Hepatocyte (in vitro differentiated cells): ENCODE results near the gene APC2. TPM values are rescaled to one million over a fixed set of nuclear protein-coding genes. Genes with fewer than 3 reads are reported as not detected.
"Not testable (repeated sequence)": the region's sequence is repeated elsewhere in the genome, so short reads cannot be mapped to it uniquely, and the experiment has no call there.

Source experiments
- DNase-seq: peaks from one replicate; pipeline ENCODE4 v3.0.0-alpha.2; 2016; ENCODE audit warnings: low spot score
- H2AFZ ChIP-seq: fragments of 200-600 bp; sonication (generic); 2 replicates; pipeline ENCODE4 v1.6.0; 2016; ENCODE audit warnings: antibody characterized with exemption, mild to moderate bottlenecking
- H3K27ac ChIP-seq: fragments of 200-600 bp; sonication (generic); 2 replicates; pipeline ENCODE4 v1.5.1; 2016; ENCODE audit warnings: mild to moderate bottlenecking
- H3K27me3 ChIP-seq: fragments of 200-600 bp; sonication (generic); 2 replicates; pipeline ENCODE4 v1.6.1; 2016
- H3K36me3 ChIP-seq: fragments of 200-600 bp; sonication (generic); replicated peaks from 2 replicates; pipeline ENCODE4 v1.5.1; 2016; ENCODE audit warnings: low read depth; ENCODE audit not compliant: insufficient read depth
- H3K4me1 ChIP-seq: fragments of 200-600 bp; sonication (generic); 2 replicates; pipeline ENCODE4 v1.5.1; 2016; ENCODE audit warnings: mild to moderate bottlenecking, moderate library complexity; ENCODE audit not compliant: insufficient read depth
- H3K4me2 ChIP-seq: fragments of 200-600 bp; sonication (generic); 2 replicates; pipeline ENCODE4 v1.6.0; 2016
- H3K4me3 ChIP-seq: fragments of 200-600 bp; sonication (generic); 2 replicates; pipeline ENCODE4 v1.5.1; 2016; ENCODE audit warnings: mild to moderate bottlenecking
- H3K79me2 ChIP-seq: fragments of 200-600 bp; sonication (generic); 2 replicates; pipeline ENCODE4 v1.6.0; 2017; ENCODE audit warnings: mild to moderate bottlenecking
- H3K9me2 ChIP-seq: fragments of 200-600 bp; sonication (generic); replicated peaks from 2 replicates; pipeline ENCODE4 v1.6.0; 2017; ENCODE audit warnings: mild to moderate bottlenecking; ENCODE audit not compliant: insufficient read depth
- H3K9me3 ChIP-seq: fragments of 200-600 bp; sonication (generic); 2 replicates; pipeline ENCODE4 v1.5.1; 2016; ENCODE audit warnings: low read depth, mild to moderate bottlenecking
- H4K20me1 ChIP-seq: fragments of 200-600 bp; sonication (generic); 2 replicates; pipeline ENCODE4 v1.6.0; 2016; ENCODE audit warnings: mild to moderate bottlenecking; ENCODE audit not compliant: insufficient read depth, poor library complexity, severe bottlenecking
- CTCF ChIP-seq: fragments of 200-600 bp; sonication (generic); IDR thresholded peaks from 2 replicates; pipeline ENCODE4 v1.5.1; 2016; ENCODE audit warnings: antibody characterized with exemption, mild to moderate bottlenecking; ENCODE audit not compliant: poor library complexity
- EZH2 ChIP-seq: fragments of 200-600 bp; sonication (generic); IDR thresholded peaks from 2 replicates; pipeline ENCODE4 v1.6.1; 2016; ENCODE audit warnings: antibody characterized with exemption, mild to moderate bottlenecking, borderline replicate concordance
- EZH2phosphoT487 ChIP-seq: fragments of 200-600 bp; sonication (generic); IDR thresholded peaks from one replicate; pipeline ENCODE4 v1.6.1; 2018; ENCODE audit warnings: antibody characterized with exemption, mild to moderate bottlenecking, low read depth, moderate library complexity; ENCODE audit not compliant: unreplicated experiment, severe bottlenecking
- WGBS: methylation state at CpG from one replicate; pipeline ENCODE4 v1.1.6; 2016; ENCODE audit warnings: low lambda C conversion rate; ENCODE audit errors: missing lambda C conversion rate; 5-methylcytosine and 5-hydroxymethylcytosine counted together
- polyA plus RNA-seq: library from polyadenylated mRNA; unstranded; fragments of >200 nt; fragmentation: Nextera tagmentation; extraction: Ambion mirVana; gene quantifications from 2 replicates; pipeline ENCODE4 v1.2.1, GENCODE V29; 2016
- total RNA-seq: library from RNA; depleted of rRNA; stranded (reverse); fragments of >200 nt; gene quantifications from 2 replicates; pipeline ENCODE4 v1.2.3, GENCODE V29; 2014

Gene APC2
- total and polyA plus RNA-seq, 2 experiments from 2014 or later, result 0.36 to 1.2 TPM

- Histone ChIP-seq H3K27me3 (peaks cover 28% of the 10 kb centered on the region), H3K4me2 (no peak overlapping the region), H3K4me1 (peaks cover 16% of the 10 kb centered on the region), H4K20me1 (peaks cover 48% of the 10 kb centered on the region), H2AFZ (no peak overlapping the region), H3K4me3 (no peak overlapping the region), H3K36me3 (no peaks in the 10 kb centered on the region), H3K79me2 (peaks cover 28% of the 10 kb centered on the region), H3K9me2 (no peaks in the 10 kb centered on the region), H3K9me3 (no peaks in the 10 kb centered on the region), H3K27ac (no peak overlapping the region)
- no peak for DNase-seq
- 95% methylated on average over 27 of the region's 31 CpGs for WGBS
- TF ChIP-seq EZH2 (no peak), EZH2phosphoT487 (no peak), CTCF (no peak)
Measured at GRCh38 chr19:1475751-1476437, 26.0 kb downstream of the APC2 start.

- Histone ChIP-seq H3K27me3 (peaks cover 17% of the 10 kb centered on the region), H3K79me2 (peaks cover 28% of the 10 kb centered on the region), H3K4me2 (peak overlapping the region; percentile 99), H4K20me1 (peaks cover 36% of the 10 kb centered on the region), H3K4me1 (peaks cover 11% of the 10 kb centered on the region)
- not testable (repeated sequence) for H3K36me3 ChIP-seq, H3K4me3 ChIP-seq, H3K9me2 ChIP-seq, H3K27ac ChIP-seq, H2AFZ ChIP-seq, DNase-seq, H3K9me3 ChIP-seq
- WGBS, result 94% methylated on average over 9 of the region's 9 CpGs
Measured at GRCh38 chr19:1477056-1477455, 27.1 kb downstream of the APC2 start.

DNA sequence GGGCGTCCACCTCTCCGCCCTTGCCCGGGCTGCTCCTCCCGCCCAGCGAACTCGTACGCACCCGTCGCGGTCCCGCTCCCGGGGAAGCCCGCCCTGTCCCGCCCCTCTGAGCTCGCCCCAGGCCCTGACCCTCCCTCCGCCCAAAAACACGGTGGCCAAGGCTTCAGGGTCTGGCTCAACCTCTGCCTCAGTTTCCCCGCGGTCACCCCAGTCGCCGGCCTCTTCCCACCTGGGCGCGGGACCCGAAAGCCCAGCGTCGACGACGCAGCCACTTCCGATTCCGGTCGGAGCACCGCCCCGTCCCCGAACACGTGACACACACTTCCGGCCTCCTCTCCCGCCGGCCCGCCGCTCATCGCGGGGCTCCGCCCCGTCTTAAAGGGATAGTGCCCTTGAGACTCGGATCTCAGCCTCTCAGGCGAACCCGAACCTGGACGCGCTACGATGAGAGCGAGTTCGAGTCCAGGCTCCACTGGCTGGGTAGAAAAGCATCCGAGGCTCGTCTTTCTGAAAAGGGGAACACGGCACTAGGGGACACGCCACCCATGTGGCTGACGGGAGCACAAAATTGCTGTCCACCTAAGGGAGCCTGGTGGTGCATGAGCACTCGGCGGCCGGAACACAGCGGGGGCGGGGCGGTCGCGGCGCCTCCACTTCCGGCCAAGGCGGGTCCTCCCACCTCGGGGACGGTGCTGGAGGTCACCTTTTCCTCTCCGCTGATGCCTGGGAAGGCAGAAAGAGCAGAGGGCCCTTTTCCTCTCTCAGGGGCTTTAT, 29.2 kb downstream of the APC2 start, which contains the start of gene C19orf25:
TSS of gene C19orf25 (minus strand) at position 282 of the 774 bp plus-strand sequence. CDS start 312 bp downstream, outside the sequence.
- H3K9me2 ChIP-seq, result no peaks in the 10 kb centered on the region
- peak within 1 kb of the TSS; percentile 99 for H3K4me2 ChIP-seq
- peaks cover 28% of the 10 kb centered on the region for H3K79me2 ChIP-seq
- H3K27me3 ChIP-seq, result no peaks in the 10 kb centered on the region
- DNase-seq, result peak; percentile 98
- H3K4me1 ChIP-seq, result peaks cover 11% of the 10 kb centered on the region
- TF ChIP-seq EZH2phosphoT487, result no peak
- WGBS, result under 1% methylated on average over 51 of the region's 71 CpGs
- peaks cover 19% of the 10 kb centered on the region for H4K20me1 ChIP-seq
- H3K27ac ChIP-seq, result peak within 1 kb of the TSS; percentile 62
- H3K4me3 ChIP-seq, result peak within 1 kb of the TSS; percentile 96
- H3K36me3 ChIP-seq, result no peaks in the 10 kb centered on the region
- H2AFZ ChIP-seq, result peak within 1 kb of the TSS; percentile 91
- H3K9me3 ChIP-seq, result no peaks in the 10 kb centered on the region

DNA sequence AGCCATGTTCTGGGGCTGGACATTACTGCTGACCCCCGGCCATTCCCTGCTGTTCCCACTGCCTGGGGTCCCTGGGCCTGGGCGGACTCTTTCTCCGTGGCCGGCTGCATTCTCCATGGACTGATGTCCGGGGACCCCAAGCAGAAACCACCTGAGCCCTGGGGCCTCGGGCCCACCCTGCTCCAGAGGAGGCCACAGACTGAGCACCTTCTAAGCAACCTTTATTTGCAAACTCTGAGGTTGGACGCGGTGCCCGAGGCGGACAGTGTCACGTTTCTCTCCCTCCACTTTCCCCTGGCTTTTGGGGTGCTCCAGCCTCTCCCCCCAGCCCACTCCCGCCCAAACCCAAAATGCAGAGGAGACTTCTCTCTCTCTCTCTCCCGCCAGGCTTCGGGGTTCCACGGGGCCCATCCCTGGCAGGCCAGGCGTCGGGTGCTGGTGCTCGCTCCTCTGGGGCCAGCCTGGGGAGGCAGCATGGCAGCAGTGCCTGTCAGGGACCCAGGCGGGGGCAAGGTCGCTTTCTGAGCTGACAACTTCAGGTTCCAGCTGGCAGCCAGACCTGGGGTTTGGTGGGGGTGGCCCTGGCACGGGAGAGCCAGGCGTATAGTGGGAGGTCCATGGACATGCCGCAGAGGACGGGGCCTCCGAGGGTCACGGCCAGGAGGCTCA, 31.4 kb downstream of the APC2 start:
- DNase-seq, result no peak
- H3K27ac ChIP-seq, result no peak overlapping the region
- H4K20me1 ChIP-seq, result peaks cover 10% of the 10 kb centered on the region
- no peaks in the 10 kb centered on the region for H3K9me3 ChIP-seq
- H3K36me3 ChIP-seq, result no peaks in the 10 kb centered on the region
- H3K4me1 ChIP-seq, result peaks cover 11% of the 10 kb centered on the region
- H3K9me2 ChIP-seq, result no peaks in the 10 kb centered on the region
- no peak for TF ChIP-seq EZH2
- TF ChIP-seq CTCF, result no peak
- no peak for TF ChIP-seq EZH2phosphoT487
- peaks cover 26% of the 10 kb centered on the region for H3K79me2 ChIP-seq
- WGBS, result 91% methylated on average over 24 of the region's 26 CpGs
- H3K4me3 ChIP-seq, result no peak overlapping the region
- H3K4me2 ChIP-seq, result no peak overlapping the region
- H2AFZ ChIP-seq, result no peak overlapping the region
- no peaks in the 10 kb centered on the region for H3K27me3 ChIP-seq
